ENCODE measurements around the gene AADACL3. TPM values are rescaled to one million over a fixed set of nuclear protein-coding genes. Genes with fewer than 3 reads are reported as not detected.

AADACL3 gene
- total and polyA plus RNA-seq, 2 experiments from 2014 or later = 0.10 TPM; not detected in 1

- Histone ChIP-seq H3K9me2 (replicated peaks; ENCODE audit: insufficient read depth) (no peaks in the 10 kb centered on the region), H4K20me1 (ENCODE audit: insufficient read depth, poor library complexity, severe bottlenecking) (no peaks in the 10 kb centered on the region), H3K9me3 (ENCODE audit: low read depth) (no peaks in the 10 kb centered on the region), H3K79me2 (no peaks in the 10 kb centered on the region), H3K27ac (no peak overlapping the region), H2AFZ (no peak overlapping the region), H3K36me3 (replicated peaks; ENCODE audit: insufficient read depth, low read depth) (no peaks in the 10 kb centered on the region), H3K4me2 (no peak overlapping the region), H3K27me3 (no peaks in the 10 kb centered on the region), H3K4me1 (ENCODE audit: insufficient read depth) (no peaks in the 10 kb centered on the region), H3K4me3 (no peak overlapping the region)
- WGBS (ENCODE audit: low lambda C conversion rate, missing lambda C conversion rate) = 74% methylated on average over 7 of the region's 7 CpGs
- DNase-seq (ENCODE audit: low spot score) = no peak
- TF ChIP-seq CTCF (IDR thresholded peaks at IDR 0.05; ENCODE audit: poor library complexity) (no peak), EZH2 (IDR thresholded peaks at IDR 0.05; ENCODE audit: borderline replicate concordance) (no peak), EZH2phosphoT487 (IDR thresholded peaks at IDR 0.05; ENCODE audit: low read depth, severe bottlenecking, unreplicated experiment) (no peak)
These were observed 54.1 kb downstream of the AADACL3 start for GRCh38 chr1:12769976-12770505.

- Histone ChIP-seq H3K9me2 (replicated peaks; ENCODE audit: insufficient read depth) (no peaks in the 10 kb centered on the region), H3K4me2 (no peak overlapping the region), H3K4me1 (ENCODE audit: insufficient read depth) (no peaks in the 10 kb centered on the region), H3K27ac (no peak overlapping the region), H3K9me3 (ENCODE audit: low read depth) (no peaks in the 10 kb centered on the region), H3K4me3 (no peak overlapping the region), H3K79me2 (no peaks in the 10 kb centered on the region), H2AFZ (no peak overlapping the region), H3K27me3 (no peaks in the 10 kb centered on the region), H4K20me1 (ENCODE audit: insufficient read depth, poor library complexity, severe bottlenecking) (no peaks in the 10 kb centered on the region), H3K36me3 (replicated peaks; ENCODE audit: insufficient read depth, low read depth) (no peaks in the 10 kb centered on the region)
- DNase-seq (ENCODE audit: low spot score) = no peak
- no peak for TF ChIP-seq CTCF (IDR thresholded peaks at IDR 0.05; ENCODE audit: poor library complexity)
- TF ChIP-seq EZH2phosphoT487 (IDR thresholded peaks at IDR 0.05; ENCODE audit: low read depth, severe bottlenecking, unreplicated experiment) = no peak
- TF ChIP-seq EZH2 (IDR thresholded peaks at IDR 0.05; ENCODE audit: borderline replicate concordance) = no peak
- WGBS (ENCODE audit: low lambda C conversion rate, missing lambda C conversion rate) = 88% methylated on average over 2 of the region's 2 CpGs
These were observed 54.7 kb downstream of the AADACL3 start for GRCh38 chr1:12770620-12771019.

GRCh38 chr1:12771186-12771585 is 55.3 kb downstream of the AADACL3 start:
- WGBS (ENCODE audit: low lambda C conversion rate, missing lambda C conversion rate) = 82% methylated on average over 5 of the region's 5 CpGs
- H3K4me1 ChIP-seq (ENCODE audit: insufficient read depth) = no peaks in the 10 kb centered on the region

More at GRCh38 chr1:12771186-12771585, 55.3 kb downstream of the AADACL3 start:
- no peaks in the 10 kb centered on the region for H3K9me2 ChIP-seq (replicated peaks; ENCODE audit: insufficient read depth)
- no peak overlapping the region for H2AFZ ChIP-seq
- H3K4me2 ChIP-seq = no peak overlapping the region
- H3K9me3 ChIP-seq (ENCODE audit: low read depth) = no peaks in the 10 kb centered on the region
- H3K27ac ChIP-seq = no peak overlapping the region
- no peak overlapping the region for H3K4me3 ChIP-seq
- H3K27me3 ChIP-seq = no peaks in the 10 kb centered on the region
- H3K79me2 ChIP-seq = no peaks in the 10 kb centered on the region
- TF ChIP-seq EZH2 (IDR thresholded peaks at IDR 0.05; ENCODE audit: borderline replicate concordance) = no peak
- TF ChIP-seq EZH2phosphoT487 (IDR thresholded peaks at IDR 0.05; ENCODE audit: low read depth, severe bottlenecking, unreplicated experiment) = no peak
- TF ChIP-seq CTCF (IDR thresholded peaks at IDR 0.05; ENCODE audit: poor library complexity) = no peak
- no peaks in the 10 kb centered on the region for H3K36me3 ChIP-seq (replicated peaks; ENCODE audit: insufficient read depth, low read depth)
- DNase-seq (ENCODE audit: low spot score) = no peak
- no peaks in the 10 kb centered on the region for H4K20me1 ChIP-seq (ENCODE audit: insufficient read depth, poor library complexity, severe bottlenecking)

Measured in hepatocyte (in vitro differentiated cells).